ENCODE measurements around the gene RPRD1B.

The RPRD1B gene

DNA sequence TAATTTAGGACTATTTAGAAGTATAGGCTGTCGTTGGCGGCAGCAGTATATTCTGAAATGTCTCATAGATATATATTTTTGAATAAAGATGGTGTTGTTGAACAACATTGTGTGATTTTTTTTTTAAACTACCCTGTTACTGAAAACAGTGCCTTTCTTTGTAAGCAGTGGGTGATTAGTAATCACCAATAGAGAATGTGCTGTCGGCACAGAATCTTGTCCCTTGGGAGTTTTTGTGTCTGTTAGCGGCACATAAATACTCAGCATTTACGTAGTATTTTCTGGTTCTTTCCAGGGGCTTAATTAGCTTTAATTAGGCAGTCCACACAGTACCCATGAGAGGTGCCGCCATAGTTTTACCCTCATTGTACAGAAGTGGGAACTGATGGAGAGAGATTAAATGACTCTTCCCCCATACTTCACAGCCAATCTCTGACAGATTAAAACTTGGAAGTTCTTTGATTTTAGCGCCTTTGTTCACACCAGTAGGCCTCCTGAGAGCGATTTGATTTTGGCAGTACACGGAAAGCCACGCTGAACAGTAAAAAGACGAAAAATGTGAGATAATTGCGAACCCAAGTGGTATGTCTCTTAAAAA, 58.8 kb downstream of the RPRD1B start:
- no peak overlapping the region for H3K4me3 ChIP-seq (ENCODE audit: low read depth, low read length)
- TF ChIP-seq MYC (IDR thresholded peaks at IDR 0.05; ENCODE audit: low read depth, low read length): no peak
- TF ChIP-seq, protein P1, sequence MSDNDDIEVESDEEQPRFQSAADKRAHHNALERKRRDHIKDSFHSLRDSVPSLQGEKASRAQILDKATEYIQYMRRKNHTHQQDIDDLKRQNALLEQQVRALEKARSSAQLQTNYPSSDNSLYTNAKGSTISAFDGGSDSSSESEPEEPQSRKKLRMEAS (IDR thresholded peaks at IDR 0.05; ENCODE audit: low read depth, low read length): no peak
- TF ChIP-seq POLR2A (IDR thresholded peaks at IDR 0.05; ENCODE audit: extremely low read depth, insufficient read length): no peak
- TF ChIP-seq, protein P2, sequence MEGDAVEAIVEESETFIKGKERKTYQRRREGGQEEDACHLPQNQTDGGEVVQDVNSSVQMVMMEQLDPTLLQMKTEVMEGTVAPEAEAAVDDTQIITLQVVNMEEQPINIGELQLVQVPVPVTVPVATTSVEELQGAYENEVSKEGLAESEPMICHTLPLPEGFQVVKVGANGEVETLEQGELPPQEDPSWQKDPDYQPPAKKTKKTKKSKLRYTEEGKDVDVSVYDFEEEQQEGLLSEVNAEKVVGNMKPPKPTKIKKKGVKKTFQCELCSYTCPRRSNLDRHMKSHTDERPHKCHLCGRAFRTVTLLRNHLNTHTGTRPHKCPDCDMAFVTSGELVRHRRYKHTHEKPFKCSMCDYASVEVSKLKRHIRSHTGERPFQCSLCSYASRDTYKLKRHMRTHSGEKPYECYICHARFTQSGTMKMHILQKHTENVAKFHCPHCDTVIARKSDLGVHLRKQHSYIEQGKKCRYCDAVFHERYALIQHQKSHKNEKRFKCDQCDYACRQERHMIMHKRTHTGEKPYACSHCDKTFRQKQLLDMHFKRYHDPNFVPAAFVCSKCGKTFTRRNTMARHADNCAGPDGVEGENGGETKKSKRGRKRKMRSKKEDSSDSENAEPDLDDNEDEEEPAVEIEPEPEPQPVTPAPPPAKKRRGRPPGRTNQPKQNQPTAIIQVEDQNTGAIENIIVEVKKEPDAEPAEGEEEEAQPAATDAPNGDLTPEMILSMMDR (IDR thresholded peaks at IDR 0.05; ENCODE audit: low read depth, low read length): no peak
- no peak for DNase-seq (ENCODE audit: low read depth)

DNA sequence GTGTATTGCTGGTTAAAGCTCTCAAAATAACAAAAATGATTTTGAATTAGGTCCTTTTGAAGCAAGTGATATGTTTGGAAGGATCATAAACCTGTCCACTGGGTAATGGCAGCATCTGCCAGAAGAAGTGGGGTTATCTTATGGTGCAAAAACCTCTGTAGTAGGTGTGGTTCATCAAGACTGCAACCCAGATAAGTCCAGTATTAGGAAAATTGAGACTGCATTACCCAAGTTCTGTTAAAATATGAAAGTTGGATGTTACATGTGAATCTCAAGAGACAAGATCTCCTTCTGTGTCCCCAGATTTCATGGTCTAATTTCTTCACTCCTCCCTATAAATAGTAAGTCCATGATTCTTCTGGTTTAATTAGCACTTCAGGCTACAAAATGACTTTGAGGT, 59.4 kb downstream of the RPRD1B start:
- TF ChIP-seq, protein P1 (IDR thresholded peaks at IDR 0.05; ENCODE audit: low read depth, low read length): no peak
- no peak for TF ChIP-seq MYC (IDR thresholded peaks at IDR 0.05; ENCODE audit: low read depth, low read length)
- TF ChIP-seq POLR2A (IDR thresholded peaks at IDR 0.05; ENCODE audit: extremely low read depth, insufficient read length): no peak
- TF ChIP-seq, protein P2 (IDR thresholded peaks at IDR 0.05; ENCODE audit: low read depth, low read length): no peak
- no peak overlapping the region for H3K4me3 ChIP-seq (ENCODE audit: low read depth, low read length)
- no peak for DNase-seq (ENCODE audit: low read depth)

DNA sequence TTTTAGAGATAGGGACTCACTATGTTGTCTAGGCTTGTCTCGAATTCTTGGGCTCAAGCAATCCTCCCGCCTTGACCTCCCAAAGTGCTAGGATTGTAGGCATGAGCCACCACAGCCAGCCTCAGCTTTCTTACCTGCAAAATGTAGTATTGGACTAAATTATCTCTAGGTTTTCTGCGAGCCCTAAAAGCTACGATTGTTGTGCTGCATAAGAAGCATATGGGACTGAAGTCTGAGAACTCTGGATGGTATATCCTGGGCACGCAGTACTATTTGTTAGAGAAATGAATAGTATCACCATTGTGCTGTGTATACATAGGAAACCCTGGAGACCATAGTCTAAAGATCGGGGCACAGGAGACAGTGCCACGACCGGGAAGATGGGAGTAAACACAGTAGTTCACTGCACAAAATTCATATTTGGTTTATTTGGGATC, 60.1 kb downstream of the RPRD1B start:
- TF ChIP-seq, protein P1 (IDR thresholded peaks at IDR 0.05; ENCODE audit: low read depth, low read length): no peak
- TF ChIP-seq POLR2A (IDR thresholded peaks at IDR 0.05; ENCODE audit: extremely low read depth, insufficient read length): no peak
- TF ChIP-seq MYC (IDR thresholded peaks at IDR 0.05; ENCODE audit: low read depth, low read length): no peak
- TF ChIP-seq, protein P2 (IDR thresholded peaks at IDR 0.05; ENCODE audit: low read depth, low read length): no peak
- DNase-seq (ENCODE audit: low read depth): no peak
- no peak overlapping the region for H3K4me3 ChIP-seq (ENCODE audit: low read depth, low read length)

DNA sequence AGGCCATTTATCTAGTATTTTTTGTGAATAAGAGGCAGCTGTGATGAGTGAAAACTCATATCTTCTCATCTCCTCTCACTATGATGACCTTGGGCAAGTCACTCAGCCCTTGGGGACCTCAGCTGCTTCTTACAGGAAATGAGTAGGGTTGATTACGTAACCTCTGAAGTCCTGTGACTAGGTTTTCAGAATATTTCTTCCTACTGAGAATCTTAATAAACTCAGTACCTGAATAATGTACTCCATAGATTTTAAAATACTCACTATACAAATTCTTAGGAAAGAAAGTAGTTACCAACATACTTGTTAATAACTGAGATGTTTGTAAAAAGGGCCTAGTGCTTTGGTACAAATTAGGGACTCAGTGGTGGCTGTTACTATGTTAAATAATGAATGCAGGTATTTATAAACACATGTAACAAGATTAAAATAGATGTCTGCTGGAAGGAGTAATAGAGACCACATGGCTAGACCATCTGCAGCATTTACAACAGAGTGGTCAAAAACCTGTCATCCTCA, 60.9 kb downstream of the RPRD1B start:
- TF ChIP-seq, protein P2 (IDR thresholded peaks at IDR 0.05; ENCODE audit: low read depth, low read length): no peak
- TF ChIP-seq, protein P1 (IDR thresholded peaks at IDR 0.05; ENCODE audit: low read depth, low read length): no peak
- TF ChIP-seq MYC (IDR thresholded peaks at IDR 0.05; ENCODE audit: low read depth, low read length) (no peak), POLR2A (IDR thresholded peaks at IDR 0.05; ENCODE audit: extremely low read depth, insufficient read length) (no peak)
- peak; percentile 94 for DNase-seq (ENCODE audit: low read depth)
- H3K4me3 ChIP-seq (ENCODE audit: low read depth, low read length): no peak overlapping the region

DNA sequence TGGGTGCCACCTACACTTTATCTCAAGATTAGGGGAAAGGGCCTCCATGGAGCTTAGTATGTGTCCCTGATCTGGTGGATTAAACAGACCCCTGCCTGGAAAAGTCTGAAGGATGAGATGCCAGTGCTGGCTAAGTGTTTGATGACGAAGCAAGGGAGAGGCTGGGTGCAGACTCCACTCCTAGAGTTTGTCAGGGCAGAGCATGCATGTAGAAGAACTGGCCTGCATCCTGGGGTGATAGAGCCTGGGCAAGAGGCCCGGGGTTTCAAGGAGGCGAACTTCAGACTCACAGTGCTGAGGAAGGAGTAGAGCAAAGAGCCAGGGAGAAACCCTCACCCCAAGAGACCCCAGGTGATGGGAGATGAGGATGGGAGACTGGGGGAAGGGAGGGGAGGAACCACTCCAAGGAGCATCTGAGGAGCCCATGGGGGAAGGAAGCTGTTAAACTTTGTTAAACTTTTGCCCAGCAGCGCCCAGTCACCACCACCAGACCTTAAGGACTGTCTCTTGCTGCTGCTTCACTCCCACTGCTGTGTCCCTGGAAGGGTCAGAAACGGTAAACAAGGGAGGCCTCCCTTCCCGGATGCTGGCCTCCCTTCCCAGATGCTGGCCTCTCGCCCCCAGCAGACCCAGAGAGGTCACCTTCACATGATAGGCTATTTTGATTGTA, 61.6 kb downstream of the RPRD1B start:
- TF ChIP-seq, protein P2 (IDR thresholded peaks at IDR 0.05; ENCODE audit: low read depth, low read length): no peak
- TF ChIP-seq MYC (IDR thresholded peaks at IDR 0.05; ENCODE audit: low read depth, low read length): no peak
- TF ChIP-seq, protein P1 (IDR thresholded peaks at IDR 0.05; ENCODE audit: low read depth, low read length): no peak
- TF ChIP-seq POLR2A (IDR thresholded peaks at IDR 0.05; ENCODE audit: extremely low read depth, insufficient read length): no peak
- DNase-seq (ENCODE audit: low read depth): peak; percentile 45
- no peak overlapping the region for H3K4me3 ChIP-seq (ENCODE audit: low read depth, low read length)
